C4-2B (cell line): ENCODE results near the gene TCEAL7.

Experiments
- H3K27ac ChIP-seq: fragments of 450-650 bp; 2 replicates; pipeline ENCODE4 v1.5.1; 2017
- CTCF ChIP-seq: fragments of 450-650 bp; conservative IDR thresholded peaks from 2 replicates; pipeline ENCODE4 v1.5.1; 2017; ENCODE audit warnings: mild to moderate bottlenecking
- ZFX ChIP-seq: fragments of 450-650 bp; IDR thresholded peaks from 2 replicates; pipeline ENCODE4 v1.6.1; 2017

Gene TCEAL7

GRCh38 chrX:103369479-103369878, 39.4 kb downstream of the TCEAL7 start:
- TF ChIP-seq ZFX (no peak), CTCF (no peak)
- no peak overlapping the region for H3K27ac ChIP-seq

- no peak overlapping the region for H3K27ac ChIP-seq
- TF ChIP-seq CTCF = no peak
- TF ChIP-seq ZFX = no peak
These were observed 42.8 kb downstream of the TCEAL7 start for GRCh38 chrX:103372886-103373285.

GRCh38 chrX:103373581-103373980, 43.5 kb downstream of the TCEAL7 start:
- H3K27ac ChIP-seq = no peak overlapping the region
- TF ChIP-seq CTCF (no peak), ZFX (no peak)

GRCh38 chrX:103376118-103376978, 46.3 kb downstream of the TCEAL7 start, which contains the start of gene BEX3:
Gene BEX3, plus strand, starts transcription at chrX:103376538. Its CDS starts 984 bp downstream, at chrX:103377522.
- H3K27ac ChIP-seq = peak within 1 kb of the TSS; percentile 93
- no peak for TF ChIP-seq CTCF
- TF ChIP-seq ZFX = 0 out of 2 replicates have a peak, but pooled peaks have one; percentile 26

GRCh38 chrX:103376979-103377324, 46.9 kb downstream of the TCEAL7 start:
- H3K27ac ChIP-seq = peak overlapping the region; percentile 93
- TF ChIP-seq CTCF (no peak), ZFX (no peak)

GRCh38 chrX:103378990-103379389, 49.0 kb downstream of the TCEAL7 start:
- no peak overlapping the region for H3K27ac ChIP-seq
- TF ChIP-seq CTCF = no peak
- no peak for TF ChIP-seq ZFX
